HG03558 (cell line): ENCODE data around the gene CEP20.

ENCODE experiments used
- ATAC-seq: cut with Tn5 transposase; IDR thresholded peaks from one replicate; pipeline ENCODE4 v1.9.1; 2021; ENCODE audit warnings: moderate number of reproducible peaks; ENCODE audit not compliant: unreplicated experiment; ENCODE audit errors: extremely low read depth

Gene CEP20

GRCh38 chr16:15836965-15837611 is 51.3 kb downstream of the CEP20 start:
- ATAC-seq, result no peak

- no peak for ATAC-seq
These were observed 52.3 kb downstream of the CEP20 start for GRCh38 chr16:15836074-15836473.

- ATAC-seq, result no peak
These were observed 53.1 kb downstream of the CEP20 start for GRCh38 chr16:15835136-15835878.

- no peak for ATAC-seq
These were observed 53.9 kb downstream of the CEP20 start for GRCh38 chr16:15834502-15834901.

- ATAC-seq, result no peak
These were observed 54.9 kb downstream of the CEP20 start for GRCh38 chr16:15833541-15833940.

- ATAC-seq, result no peak
These were observed 56.2 kb downstream of the CEP20 start for GRCh38 chr16:15832241-15832640.

GRCh38 chr16:15830832-15831451 is 57.5 kb downstream of the CEP20 start:
- no peak for ATAC-seq

- ATAC-seq, result no peak
These were observed 58.9 kb downstream of the CEP20 start for GRCh38 chr16:15829460-15829859.

GRCh38 chr16:15827709-15828343 is 60.6 kb downstream of the CEP20 start:
- no peak for ATAC-seq

- ATAC-seq, result no peak
These were observed 61.1 kb downstream of the CEP20 start for GRCh38 chr16:15827299-15827698.

GRCh38 chr16:15825750-15826305 is 62.6 kb downstream of the CEP20 start:
- no peak for ATAC-seq

- ATAC-seq, result no peak
These were observed 65.4 kb downstream of the CEP20 start for GRCh38 chr16:15822957-15823356.

- ATAC-seq, result no peak
These were observed 67.6 kb downstream of the CEP20 start for GRCh38 chr16:15820837-15821236.

- no peak for ATAC-seq
These were observed 69.4 kb downstream of the CEP20 start for GRCh38 chr16:15819046-15819445.

- no peak for ATAC-seq
These were observed 71.0 kb downstream of the CEP20 start for GRCh38 chr16:15817446-15817845.

- ATAC-seq, result no peak
These were observed 72.2 kb downstream of the CEP20 start for GRCh38 chr16:15816228-15816627.
